Panc1 (cell line): ENCODE measurements around the gene CCDC61. TPM values are rescaled to one million over a fixed set of nuclear protein-coding genes. Genes with fewer than 3 reads are reported as not detected.

Experiments used
- ATAC-seq: fragments of 200-7000 bp; cut with Tn5 transposase; 2 replicates; pipeline ENCODE4 v1.9.1; 2020; ENCODE audit warnings: mild to moderate bottlenecking, moderate library complexity
- BruUV-seq: library from RNA; stranded (reverse); fragments of 400-500 nt; replicated peaks from 2 replicates; lab custom pipeline; 2021; lab: Mats Ljungman, UMichigan
- CTCF ChIA-PET: fragments of 300-600 bp; sonication (Branson Sonifier 250); formaldehyde crosslinking; loops from one replicate; lab custom pipeline; 2022; ENCODE audit warnings: antibody characterized with exemption; lab: Charles Lee
- POLR2A ChIA-PET: fragments of 300-600 bp; sonication (Branson Sonifier 250); formaldehyde crosslinking; loops from one replicate; lab custom pipeline; 2022; ENCODE audit warnings: antibody characterized with exemption; lab: Charles Lee
- DNase-seq: peaks from one replicate; pipeline ENCODE4 v3.0.0-alpha.2; 2010; ENCODE audit warnings: low read depth, low spot score
- H3K27ac ChIP-seq: 2 replicates; pipeline ENCODE4 v1.5.1; 2011; ENCODE audit warnings: mild to moderate bottlenecking, low read length, inconsistent platforms
- H3K27me3 ChIP-seq: fragments of 200-500 bp; sonication (Bioruptor generic); 2 replicates; pipeline ENCODE4 v1.6.0; 2014; ENCODE audit warnings: low read length, inconsistent platforms; ENCODE audit not compliant: control insufficient read depth, insufficient read depth
- H3K36me3 ChIP-seq: fragments of 200-500 bp; sonication (Bioruptor generic); 2 replicates; pipeline ENCODE4 v1.5.1; 2014; ENCODE audit warnings: inconsistent platforms, mild to moderate bottlenecking, low read length, moderate library complexity; ENCODE audit not compliant: control insufficient read depth, insufficient read depth
- H3K4me1 ChIP-seq: 2 replicates; pipeline ENCODE4 v1.5.1; 2011; ENCODE audit warnings: inconsistent platforms, mild to moderate bottlenecking, low read length, moderate library complexity; ENCODE audit not compliant: control insufficient read depth, insufficient read depth
- H3K4me3 ChIP-seq, 2 experiments: 2 replicates each; pipeline ENCODE4 v1.5.1; 2011 to 2012; ENCODE audit warnings: low read depth in 2 of 2, low read length in 2 of 2, mild to moderate bottlenecking in 2 of 2, inconsistent platforms in 1 of 2, moderate library complexity in 1 of 2
- H3K9me3 ChIP-seq: fragments of 200-500 bp; sonication (Bioruptor generic); 2 replicates; pipeline ENCODE4 v1.5.1; 2014; ENCODE audit warnings: low read depth, mild to moderate bottlenecking, inconsistent platforms, low read length, moderate library complexity; ENCODE audit not compliant: control insufficient read depth, insufficient read depth
- POLR2AphosphoS5 ChIP-seq: IDR thresholded peaks from 2 replicates; pipeline ENCODE4 v1.6.1; 2012; ENCODE audit warnings: mild to moderate bottlenecking, low read depth, low read length, moderate library complexity
- SIN3A ChIP-seq: IDR thresholded peaks from 2 replicates; pipeline ENCODE4 v1.6.1; 2012; ENCODE audit warnings: low read depth, mild to moderate bottlenecking, low read length, moderate library complexity, borderline replicate concordance; ENCODE audit not compliant: insufficient read depth
- TCF7L2 ChIP-seq: IDR thresholded peaks from 2 replicates; pipeline ENCODE4 v1.6.1; 2011; ENCODE audit warnings: mild to moderate bottlenecking, low read depth, low read length, inconsistent platforms
- in situ Hi-C: cut with HindIII; loops from 2 replicates; pipeline ENCODE4 v1.10.0; 2016; ENCODE audit warnings: low sequenced_read_pairs, low pct_unique_long_range_greater_than_20kb
- intact Hi-C: fragments of 100-400 bp; cut with micrococcal nuclease; formaldehyde crosslinking; loops from one replicate; pipeline ENCODE4 v1.10.0; 2022; ENCODE audit not compliant: unreplicated experiment
- total RNA-seq: library from RNA; stranded (reverse); gene quantifications from one replicate; pipeline ENCODE4 v1.2.1, GENCODE V29; 2021; ENCODE audit not compliant: unreplicated experiment
- TF ChIP-seq, protein P1 (sequence below): fragments of 450-650 bp; IDR thresholded peaks from 2 replicates; pipeline ENCODE4 v1.5.1; 2017; ENCODE audit warnings: mild to moderate bottlenecking
- TF ChIP-seq, protein P2 (sequence below), 2 experiments: IDR thresholded peaks; 2 replicates each; pipeline ENCODE4 v1.6.1; 2011 to 2012; ENCODE audit warnings: low read depth in 2 of 2, control low read depth in 1 of 2, low read length in 1 of 2, mild to moderate bottlenecking in 1 of 2, moderate library complexity in 1 of 2; ENCODE audit not compliant: insufficient read depth in 1 of 2

CCDC61 gene
- total RNA-seq, 1 experiment from 2014 or later: 17.9 TPM

DNA sequence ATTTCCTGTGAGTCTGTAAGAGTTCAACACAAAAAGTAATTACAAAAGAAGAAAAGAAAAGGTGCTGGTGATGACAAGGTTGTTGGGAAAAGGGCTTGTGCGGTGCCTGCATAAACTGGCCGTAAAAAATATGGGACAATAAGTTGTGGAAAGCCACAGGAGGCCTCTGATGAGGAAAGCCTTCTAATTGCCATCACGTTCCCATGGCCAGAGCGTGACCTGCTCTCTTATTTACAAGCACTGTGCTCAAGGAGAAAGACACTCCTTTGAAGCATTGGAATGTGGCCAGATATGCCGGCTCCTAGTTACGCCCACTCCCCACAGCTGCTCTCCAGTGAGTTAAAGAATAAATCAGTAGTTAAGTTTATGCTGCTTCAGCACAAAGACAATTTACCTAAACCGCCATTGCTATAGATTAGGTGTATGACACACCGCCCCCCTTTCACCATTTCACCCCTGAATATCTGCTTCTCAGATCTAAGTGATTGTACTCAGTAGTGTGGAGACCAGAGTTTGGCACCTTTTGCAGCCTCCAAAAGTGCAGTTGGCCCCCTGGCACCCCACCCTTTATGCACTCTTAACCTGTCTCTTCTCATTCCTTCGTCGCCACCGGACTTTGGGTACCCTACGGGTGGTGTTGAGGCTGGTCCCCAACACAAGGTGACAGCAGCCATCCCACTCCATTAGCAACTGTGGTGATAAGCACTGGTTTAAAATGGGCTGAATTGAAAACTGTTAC, 35.7 kb downstream of the CCDC61 start:
- TF ChIP-seq TCF7L2 (no peak), SIN3A (no peak)
- no TSS peak for BruUV-seq
- in situ Hi-C loops (no loop called here), intact Hi-C loops (no loop called here)
- Histone ChIP-seq H3K27ac (no peak overlapping the region), H3K4me1 (no peaks in the 10 kb centered on the region), H3K9me3 (no peaks in the 10 kb centered on the region), H3K36me3 (no peaks in the 10 kb centered on the region), H3K4me3 (no peak overlapping the region), H3K27me3 (no peaks in the 10 kb centered on the region)
- CTCF ChIA-PET: no interaction called here
- POLR2A ChIA-PET: no interaction called here
- DNase-seq: no peak
- ATAC-seq: no peak

DNA sequence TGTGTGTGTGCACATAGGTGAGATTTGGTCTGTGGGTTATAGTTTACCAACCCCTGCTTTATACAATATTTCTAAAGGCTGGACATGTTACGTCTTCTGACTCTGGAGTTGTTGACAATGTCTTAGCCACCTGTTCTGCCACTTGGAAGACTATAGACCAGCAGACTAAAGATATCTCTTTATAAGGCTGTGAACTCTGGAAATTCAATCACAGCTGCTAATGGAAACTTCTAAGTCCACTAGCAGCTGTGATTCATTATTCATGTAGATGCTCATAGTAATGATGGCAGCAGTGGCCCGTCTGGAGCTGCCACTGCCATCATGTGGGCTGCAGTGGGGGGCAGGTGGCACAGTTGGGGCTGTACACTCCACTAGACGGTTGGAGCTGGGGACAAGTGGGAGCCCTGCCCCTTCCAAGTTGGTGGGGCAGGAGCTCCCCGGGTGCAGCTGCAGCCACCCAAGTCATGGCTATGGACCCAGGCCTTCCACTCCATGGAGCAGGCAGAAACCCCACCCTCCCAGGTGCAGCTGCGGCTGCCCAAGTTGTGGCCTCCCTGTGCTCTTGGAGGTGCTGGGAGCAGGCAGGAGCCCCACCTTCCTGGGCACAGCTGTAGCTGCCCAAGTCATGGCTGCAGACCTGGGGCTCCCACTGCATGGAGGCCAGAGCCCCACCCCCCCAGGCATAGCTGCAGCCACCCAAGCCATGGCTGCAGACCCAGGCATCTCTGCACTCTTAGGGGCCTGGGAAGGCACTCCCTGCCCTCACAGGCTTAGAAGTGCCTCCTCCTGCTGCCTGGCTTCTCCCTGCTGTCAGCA, 36.7 kb downstream of the CCDC61 start:
- BruUV-seq: no TSS peak
- Histone ChIP-seq H3K27me3 (no peaks in the 10 kb centered on the region), H3K9me3 (no peaks in the 10 kb centered on the region), H3K4me3 (no peak overlapping the region), H3K4me1 (no peaks in the 10 kb centered on the region), H3K27ac (no peak overlapping the region), H3K36me3 (no peaks in the 10 kb centered on the region)
- ATAC-seq: no peak
- intact Hi-C loops (no loop called here), in situ Hi-C loops (no loop called here)
- ChIA-PET POLR2A (interaction anchor here (0.6 kb wide), 1 partner anchor 268 kb away, joined by 6 read pairs; no protein-coding TSS in a partner anchor), CTCF (interaction anchor here (1.8 kb wide), 1 partner anchor 45 kb away, joined by 5 read pairs; no protein-coding TSS in a partner anchor)
- no peak for TF ChIP-seq SIN3A
- no peak for TF ChIP-seq TCF7L2
- TF ChIP-seq POLR2AphosphoS5: no peak
- TF ChIP-seq, protein P1, sequence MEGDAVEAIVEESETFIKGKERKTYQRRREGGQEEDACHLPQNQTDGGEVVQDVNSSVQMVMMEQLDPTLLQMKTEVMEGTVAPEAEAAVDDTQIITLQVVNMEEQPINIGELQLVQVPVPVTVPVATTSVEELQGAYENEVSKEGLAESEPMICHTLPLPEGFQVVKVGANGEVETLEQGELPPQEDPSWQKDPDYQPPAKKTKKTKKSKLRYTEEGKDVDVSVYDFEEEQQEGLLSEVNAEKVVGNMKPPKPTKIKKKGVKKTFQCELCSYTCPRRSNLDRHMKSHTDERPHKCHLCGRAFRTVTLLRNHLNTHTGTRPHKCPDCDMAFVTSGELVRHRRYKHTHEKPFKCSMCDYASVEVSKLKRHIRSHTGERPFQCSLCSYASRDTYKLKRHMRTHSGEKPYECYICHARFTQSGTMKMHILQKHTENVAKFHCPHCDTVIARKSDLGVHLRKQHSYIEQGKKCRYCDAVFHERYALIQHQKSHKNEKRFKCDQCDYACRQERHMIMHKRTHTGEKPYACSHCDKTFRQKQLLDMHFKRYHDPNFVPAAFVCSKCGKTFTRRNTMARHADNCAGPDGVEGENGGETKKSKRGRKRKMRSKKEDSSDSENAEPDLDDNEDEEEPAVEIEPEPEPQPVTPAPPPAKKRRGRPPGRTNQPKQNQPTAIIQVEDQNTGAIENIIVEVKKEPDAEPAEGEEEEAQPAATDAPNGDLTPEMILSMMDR: no peak
- TF ChIP-seq, protein P2, sequence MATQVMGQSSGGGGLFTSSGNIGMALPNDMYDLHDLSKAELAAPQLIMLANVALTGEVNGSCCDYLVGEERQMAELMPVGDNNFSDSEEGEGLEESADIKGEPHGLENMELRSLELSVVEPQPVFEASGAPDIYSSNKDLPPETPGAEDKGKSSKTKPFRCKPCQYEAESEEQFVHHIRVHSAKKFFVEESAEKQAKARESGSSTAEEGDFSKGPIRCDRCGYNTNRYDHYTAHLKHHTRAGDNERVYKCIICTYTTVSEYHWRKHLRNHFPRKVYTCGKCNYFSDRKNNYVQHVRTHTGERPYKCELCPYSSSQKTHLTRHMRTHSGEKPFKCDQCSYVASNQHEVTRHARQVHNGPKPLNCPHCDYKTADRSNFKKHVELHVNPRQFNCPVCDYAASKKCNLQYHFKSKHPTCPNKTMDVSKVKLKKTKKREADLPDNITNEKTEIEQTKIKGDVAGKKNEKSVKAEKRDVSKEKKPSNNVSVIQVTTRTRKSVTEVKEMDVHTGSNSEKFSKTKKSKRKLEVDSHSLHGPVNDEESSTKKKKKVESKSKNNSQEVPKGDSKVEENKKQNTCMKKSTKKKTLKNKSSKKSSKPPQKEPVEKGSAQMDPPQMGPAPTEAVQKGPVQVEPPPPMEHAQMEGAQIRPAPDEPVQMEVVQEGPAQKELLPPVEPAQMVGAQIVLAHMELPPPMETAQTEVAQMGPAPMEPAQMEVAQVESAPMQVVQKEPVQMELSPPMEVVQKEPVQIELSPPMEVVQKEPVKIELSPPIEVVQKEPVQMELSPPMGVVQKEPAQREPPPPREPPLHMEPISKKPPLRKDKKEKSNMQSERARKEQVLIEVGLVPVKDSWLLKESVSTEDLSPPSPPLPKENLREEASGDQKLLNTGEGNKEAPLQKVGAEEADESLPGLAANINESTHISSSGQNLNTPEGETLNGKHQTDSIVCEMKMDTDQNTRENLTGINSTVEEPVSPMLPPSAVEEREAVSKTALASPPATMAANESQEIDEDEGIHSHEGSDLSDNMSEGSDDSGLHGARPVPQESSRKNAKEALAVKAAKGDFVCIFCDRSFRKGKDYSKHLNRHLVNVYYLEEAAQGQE (IDR thresholded peaks at IDR 0.05; ENCODE audit: insufficient read depth in 1 of 2, low read depth in 2 of 2, low read length in 1 of 2): no peak
- no peak for DNase-seq
